HCT116 (cell line): ENCODE measurements around the gene PRMT7. TPM values are rescaled to one million over a fixed set of nuclear protein-coding genes. Genes with fewer than 3 reads are reported as not detected.

Source experiments
- ATAC-seq: fragments of 200-7000 bp; cut with Tn5 transposase; 2 replicates; pipeline ENCODE4 v1.9.1; 2020; ENCODE audit warnings: mild to moderate bottlenecking, moderate library complexity
- BruUV-seq: library from RNA; stranded (reverse); fragments of 400-500 nt; replicated peaks from 2 replicates; lab custom pipeline; 2021; lab: Mats Ljungman, UMichigan
- CTCF ChIA-PET: fragments of 300-600 bp; sonication (Branson Sonifier 250); formaldehyde crosslinking; loops from one replicate; lab custom pipeline; 2021; ENCODE audit warnings: antibody characterized with exemption; lab: Charles Lee
- POLR2A ChIA-PET: fragments of 300-600, 350-600 bp; sonication (Branson Sonifier 250); formaldehyde crosslinking; loops from one replicate; lab custom pipeline; 2021; ENCODE audit warnings: antibody characterized with exemption; lab: Charles Lee
- RAD21 ChIA-PET, 2 experiments: fragments of 300-600 bp; sonication (Branson Sonifier 250); formaldehyde crosslinking; loops; one replicate each; lab custom pipeline; 2023; ENCODE audit warnings: low total read pairs in 2 of 2; ENCODE audit not compliant: uncharacterized antibody in 2 of 2, unreplicated experiment in 2 of 2, low non-redundant PET in 1 of 2; lab: Charles Lee
- DNase-seq: peaks from one replicate; pipeline ENCODE4 v3.0.0-alpha.2; 2010; ENCODE audit warnings: low read depth, low spot score
- H2AFZ ChIP-seq: fragments of 200-600 bp; shearing (Covaris generic), sonication (generic); 2 replicates; pipeline ENCODE4 v1.6.1; 2017; ENCODE audit warnings: low read depth, mixed run types, mixed read lengths, antibody characterized with exemption, low read length; ENCODE audit not compliant: poor library complexity, severe bottlenecking
- H3K27ac ChIP-seq: 2 replicates; pipeline ENCODE4 v1.5.1; 2012; ENCODE audit warnings: low read depth, low read length
- H3K27me3 ChIP-seq: fragments of 200-600 bp; sonication (generic); 2 replicates; pipeline ENCODE4 v1.6.1; 2016; ENCODE audit warnings: mixed run types, low read length, mixed read lengths; ENCODE audit not compliant: insufficient read depth
- H3K36me3 ChIP-seq, 2 experiments: fragments of 200-500 bp in 1 of 2; fragments of 200-600 bp in 1 of 2; sonication (Bioruptor generic) in 1 of 2; sonication (generic) in 1 of 2; 2 replicates each; pipeline versions ENCODE4 v1.5.1 to v1.6.1; 2014 to 2016; ENCODE audit warnings: low read length in 2 of 2, inconsistent platforms in 1 of 2, mixed read lengths in 1 of 2, mixed run types in 1 of 2; ENCODE audit not compliant: insufficient read depth in 2 of 2, control insufficient read depth in 1 of 2
- H3K4me1 ChIP-seq, 2 experiments: fragments of 200-600 bp in 1 of 2; sonication (generic) in 1 of 2; 2 replicates each; pipeline versions ENCODE4 v1.5.1 to v1.6.1; 2012 to 2017; ENCODE audit warnings: low read length in 2 of 2, inconsistent platforms in 1 of 2, mild to moderate bottlenecking in 1 of 2, mixed read lengths in 1 of 2, mixed run types in 1 of 2, moderate library complexity in 1 of 2; ENCODE audit not compliant: insufficient read depth in 2 of 2, control insufficient read depth in 1 of 2
- H3K4me2 ChIP-seq: fragments of 200-600 bp; sonication (generic); 2 replicates; pipeline ENCODE4 v1.6.1; 2017; ENCODE audit warnings: mixed run types, low read length, mixed read lengths
- H3K4me3 ChIP-seq, 2 experiments: fragments of 200-600 bp in 1 of 2; sonication (generic) in 1 of 2; replicated peaks in 1 of 2; 2 replicates each; pipeline ENCODE4 v1.5.1; 2011 to 2016; ENCODE audit warnings: low read length in 2 of 2, control low read depth in 1 of 2, low read depth in 1 of 2, mild to moderate bottlenecking in 1 of 2, mixed read lengths in 1 of 2, mixed run types in 1 of 2
- H3K79me2 ChIP-seq: fragments of 200-600 bp; sonication (generic); 2 replicates; pipeline ENCODE4 v1.6.1; 2017; ENCODE audit warnings: mild to moderate bottlenecking, mixed run types, low read length, moderate library complexity, mixed read lengths; ENCODE audit not compliant: insufficient read depth
- H3K9ac ChIP-seq: fragments of 200-600 bp; sonication (generic); 2 replicates; pipeline ENCODE4 v1.6.1; 2016; ENCODE audit warnings: low read length, mixed read lengths
- H3K9me2 ChIP-seq: fragments of 200-600 bp; sonication (generic), shearing (Covaris generic); 2 replicates; pipeline ENCODE4 v1.6.1; 2017; ENCODE audit warnings: mixed run types, mild to moderate bottlenecking, moderate library complexity; ENCODE audit not compliant: insufficient read depth
- H3K9me3 ChIP-seq, 2 experiments: fragments of 200-500 bp in 1 of 2; fragments of 200-600 bp in 1 of 2; sonication (Bioruptor generic) in 1 of 2; sonication (generic) in 1 of 2; 2 replicates each; pipeline ENCODE4 v1.6.1; 2014 to 2017; ENCODE audit warnings: low read length in 2 of 2, mixed read lengths in 2 of 2, inconsistent platforms in 1 of 2, low read depth in 1 of 2, mild to moderate bottlenecking in 1 of 2, mixed run types in 1 of 2, moderate library complexity in 1 of 2; ENCODE audit not compliant: control insufficient read depth in 1 of 2, insufficient read depth in 1 of 2
- H4K20me1 ChIP-seq: fragments of 200-600 bp; sonication (generic), shearing (Covaris generic); 2 replicates; pipeline ENCODE4 v1.6.1; 2017; ENCODE audit warnings: mixed run types, mild to moderate bottlenecking, moderate library complexity; ENCODE audit not compliant: insufficient read depth
- CBX3 ChIP-seq: IDR thresholded peaks from 2 replicates; pipeline ENCODE4 v1.6.1; 2012; ENCODE audit warnings: low read depth
- CEBPB ChIP-seq: IDR thresholded peaks from 2 replicates; pipeline ENCODE4 v1.6.1; 2012; ENCODE audit warnings: low read depth
- EGR1 ChIP-seq: IDR thresholded peaks from 2 replicates; pipeline ENCODE4 v1.6.1; 2012; ENCODE audit warnings: low read depth
- ELF1 ChIP-seq: IDR thresholded peaks from 2 replicates; pipeline ENCODE4 v1.6.1; 2012; ENCODE audit warnings: low read depth, borderline replicate concordance
- EZH2phosphoT487 ChIP-seq: fragments of 200-600 bp; IDR thresholded peaks from 2 replicates; pipeline ENCODE4 v1.6.1; 2018; ENCODE audit warnings: antibody characterized with exemption, borderline replicate concordance
- FOSL1 ChIP-seq: IDR thresholded peaks from 2 replicates; pipeline ENCODE4 v1.6.1; 2012; ENCODE audit warnings: low read depth
- MAX ChIP-seq: IDR thresholded peaks from 2 replicates; pipeline ENCODE4 v1.6.1; 2012
- POLR2A ChIP-seq: IDR thresholded peaks from 2 replicates; pipeline ENCODE4 v1.7.0; 2011; ENCODE audit warnings: borderline replicate concordance; ENCODE audit not compliant: insufficient read depth, insufficient read length; ENCODE audit errors: extremely low read depth
- POLR2AphosphoS5 ChIP-seq: IDR thresholded peaks from 2 replicates; pipeline ENCODE4 v1.6.1; 2011; ENCODE audit warnings: mild to moderate bottlenecking, low read depth, low read length, moderate library complexity
- RAD21 ChIP-seq: IDR thresholded peaks from 2 replicates; pipeline ENCODE4 v1.6.1; 2012; ENCODE audit warnings: low read depth, mild to moderate bottlenecking
- REST ChIP-seq: IDR thresholded peaks from 2 replicates; pipeline ENCODE4 v1.6.1; 2012; ENCODE audit warnings: low read depth
- SIN3A ChIP-seq: IDR thresholded peaks from 2 replicates; pipeline ENCODE4 v1.6.1; 2012; ENCODE audit warnings: low read depth
- SP1 ChIP-seq: IDR thresholded peaks from 2 replicates; pipeline ENCODE4 v1.6.1; 2012; ENCODE audit warnings: low read depth
- SRF ChIP-seq: IDR thresholded peaks from 2 replicates; pipeline ENCODE4 v1.6.1; 2012; ENCODE audit warnings: low read depth
- TCF7L2 ChIP-seq: IDR thresholded peaks from 2 replicates; pipeline ENCODE4 v1.7.0; 2011; ENCODE audit warnings: borderline replicate concordance, inconsistent platforms; ENCODE audit not compliant: insufficient read depth, insufficient read length; ENCODE audit errors: extremely low read depth
- YY1 ChIP-seq: IDR thresholded peaks from 2 replicates; pipeline ENCODE4 v1.6.1; 2011; ENCODE audit warnings: low read length, low read depth, moderate library complexity, mild to moderate bottlenecking; ENCODE audit not compliant: insufficient replicate concordance; ENCODE audit errors: extremely low read depth
- ZFX ChIP-seq: fragments of 450-650 bp; IDR thresholded peaks from 2 replicates; pipeline ENCODE4 v1.6.1; 2017
- ZNF274 ChIP-seq: fragments of 200-500 bp; sonication (Bioruptor generic); IDR thresholded peaks from 2 replicates; pipeline ENCODE4 v1.6.1; 2014; ENCODE audit warnings: mild to moderate bottlenecking, low read depth, low read length, inconsistent platforms
- intact Hi-C: fragments of 100-400 bp; cut with micrococcal nuclease; formaldehyde crosslinking; loops from 2 replicates; pipeline ENCODE4 v1.10.0; 2022
- total RNA-seq: library from RNA; stranded (reverse); gene quantifications from one replicate; pipeline ENCODE4 v1.2.1, GENCODE V29; 2021; ENCODE audit not compliant: unreplicated experiment
- TF ChIP-seq, protein P1 (sequence below): IDR thresholded peaks from 2 replicates; pipeline ENCODE4 v1.6.1; 2012

PRMT7 gene
- total RNA-seq, 1 experiment from 2014 or later = 34.4 TPM

DNA sequence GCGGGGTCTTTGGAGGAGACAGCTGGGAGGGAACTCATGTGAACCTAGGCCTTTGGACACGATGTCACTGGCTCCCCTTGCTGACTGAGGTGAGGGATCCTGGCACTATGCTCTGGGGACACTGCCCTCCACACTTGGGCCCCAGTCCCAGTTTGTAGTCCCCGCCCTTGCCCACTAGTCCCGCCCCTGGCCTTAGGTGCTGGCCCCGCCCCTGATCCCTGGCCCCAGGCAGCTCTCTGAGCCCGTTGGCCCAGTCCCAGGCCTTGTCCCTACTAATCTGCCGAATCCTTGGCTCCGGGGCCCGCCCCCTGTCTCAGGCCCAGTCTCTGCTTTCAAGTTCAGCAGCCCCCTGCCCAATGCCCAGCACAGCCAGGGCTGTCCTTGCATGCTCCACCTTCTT lies 76.5 kb downstream of the PRMT7 start (continued):
- no peak for TF ChIP-seq REST

GRCh38 chr16:68388124-68388523 lies 77.3 kb downstream of the PRMT7 start:
- Histone ChIP-seq H3K36me3 (no peaks in the 10 kb centered on the region), H3K79me2 (no peaks in the 10 kb centered on the region), H3K9me3 (no peaks in the 10 kb centered on the region), H3K4me1 (peaks cover 0 to 11% of the 10 kb centered on the region in 2 experiments; a peak in 1 of 4 replicates), H3K9me2 (no peaks in the 10 kb centered on the region), H4K20me1 (no peaks in the 10 kb centered on the region), H3K4me3 (no peak overlapping the region), H3K27ac (no peak overlapping the region), H3K27me3 (no peaks in the 10 kb centered on the region), H3K9ac (no peak overlapping the region), H3K4me2 (no peak overlapping the region), H2AFZ (no peak overlapping the region)
- intact Hi-C loops = no loop called here
- BruUV-seq = no TSS peak
- ChIA-PET RAD21 (no interaction called here), POLR2A (no interaction called here), CTCF (no interaction called here)
- no peak for DNase-seq
- TF ChIP-seq, protein P1, sequence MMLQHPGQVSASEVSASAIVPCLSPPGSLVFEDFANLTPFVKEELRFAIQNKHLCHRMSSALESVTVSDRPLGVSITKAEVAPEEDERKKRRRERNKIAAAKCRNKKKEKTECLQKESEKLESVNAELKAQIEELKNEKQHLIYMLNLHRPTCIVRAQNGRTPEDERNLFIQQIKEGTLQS = no peak
- no peak for TF ChIP-seq FOSL1
- TF ChIP-seq ZNF274 = no peak
- TF ChIP-seq ZFX = no peak
- TF ChIP-seq EZH2phosphoT487 = no peak
- no peak for TF ChIP-seq POLR2A
- no peak for TF ChIP-seq REST
- no peak for TF ChIP-seq CEBPB
- TF ChIP-seq SP1 = no peak
- TF ChIP-seq MAX = no peak
- no peak for TF ChIP-seq EGR1
- no peak for TF ChIP-seq YY1
- no peak for TF ChIP-seq POLR2AphosphoS5
- TF ChIP-seq TCF7L2 = no peak
- no peak for TF ChIP-seq SRF
- no peak for TF ChIP-seq RAD21
- no peak for TF ChIP-seq ELF1
- TF ChIP-seq CBX3 = no peak
- TF ChIP-seq SIN3A = no peak
- no peak for ATAC-seq
